GM13977 (cell line): ENCODE data around the gene CCDC107.
"Not testable (repeated sequence)": the region's sequence is repeated elsewhere in the genome, so short reads cannot be mapped to it uniquely, and the experiment has no call there.

Source experiments
- DNase-seq: peaks from one replicate; pipeline ENCODE4 v3.0.0; 2012; ENCODE audit warnings: low spot score
- in situ Hi-C: fragments of 300-500 bp; cut with MboI; formaldehyde crosslinking; loops from one replicate; pipeline ENCODE4 v1.12.0; 2022; ENCODE audit warnings: low sequenced_read_pairs, low pct_unique_long_range_greater_than_20kb, mixed read lengths, inconsistent platforms; ENCODE audit not compliant: unreplicated experiment
- TF ChIP-seq, protein P1 (sequence below): IDR thresholded peaks from 2 replicates; pipeline ENCODE4 v1.5.1; 2012; ENCODE audit warnings: mild to moderate bottlenecking, control low read depth; ENCODE audit not compliant: insufficient read depth; ENCODE audit errors: extremely low read depth, missing control alignments

Gene CCDC107, protein sequence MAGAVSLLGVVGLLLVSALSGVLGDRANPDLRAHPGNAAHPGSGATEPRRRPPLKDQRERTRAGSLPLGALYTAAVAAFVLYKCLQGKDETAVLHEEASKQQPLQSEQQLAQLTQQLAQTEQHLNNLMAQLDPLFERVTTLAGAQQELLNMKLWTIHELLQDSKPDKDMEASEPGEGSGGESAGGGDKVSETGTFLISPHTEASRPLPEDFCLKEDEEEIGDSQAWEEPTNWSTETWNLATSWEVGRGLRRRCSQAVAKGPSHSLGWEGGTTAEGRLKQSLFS

DNA sequence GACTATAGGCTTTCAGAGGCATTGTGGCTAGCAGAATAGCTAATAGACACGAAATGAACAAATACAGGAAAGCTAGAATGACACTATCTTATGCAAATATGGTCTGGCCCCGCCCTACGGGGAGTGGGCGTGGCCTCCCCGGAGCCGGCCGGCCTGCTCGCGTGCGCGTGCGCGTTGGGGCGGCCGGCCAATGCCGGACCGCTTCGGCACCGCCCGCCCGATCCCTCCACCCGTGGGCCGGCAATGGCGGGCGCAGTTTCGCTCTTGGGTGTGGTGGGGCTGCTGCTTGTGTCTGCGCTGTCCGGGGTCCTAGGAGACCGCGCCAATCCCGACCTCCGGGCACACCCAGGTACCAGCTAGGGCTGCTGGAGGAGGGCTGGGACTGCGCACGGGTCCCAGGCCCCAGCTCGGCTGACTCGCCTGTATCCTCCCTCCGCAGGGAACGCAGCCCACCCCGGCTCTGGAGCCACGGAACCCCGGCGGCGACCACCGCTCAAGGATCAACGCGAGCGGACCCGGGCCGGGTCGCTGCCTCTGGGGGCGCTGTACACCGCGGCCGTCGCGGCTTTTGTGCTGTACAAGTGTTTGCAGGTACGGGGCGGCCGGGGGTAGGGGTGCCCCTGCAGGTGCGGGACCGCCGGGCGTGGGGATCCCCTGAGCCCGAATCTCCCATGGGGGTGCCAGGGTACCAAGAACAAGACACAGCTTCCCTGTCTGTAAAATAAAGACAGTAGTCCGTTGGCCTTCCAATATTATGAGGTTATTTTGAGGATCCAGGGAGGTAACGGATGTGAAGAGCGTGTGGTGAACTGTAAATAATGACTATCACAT is at the start of gene CCDC107:
Gene CCDC107 (plus strand): TSS at position 156 of the 831 bp plus-strand sequence. CDS start 88 bp downstream, at position 244.
- DNase-seq, result peak; percentile 96
- in situ Hi-C loops, result no loop called here
- TF ChIP-seq, protein P1, sequence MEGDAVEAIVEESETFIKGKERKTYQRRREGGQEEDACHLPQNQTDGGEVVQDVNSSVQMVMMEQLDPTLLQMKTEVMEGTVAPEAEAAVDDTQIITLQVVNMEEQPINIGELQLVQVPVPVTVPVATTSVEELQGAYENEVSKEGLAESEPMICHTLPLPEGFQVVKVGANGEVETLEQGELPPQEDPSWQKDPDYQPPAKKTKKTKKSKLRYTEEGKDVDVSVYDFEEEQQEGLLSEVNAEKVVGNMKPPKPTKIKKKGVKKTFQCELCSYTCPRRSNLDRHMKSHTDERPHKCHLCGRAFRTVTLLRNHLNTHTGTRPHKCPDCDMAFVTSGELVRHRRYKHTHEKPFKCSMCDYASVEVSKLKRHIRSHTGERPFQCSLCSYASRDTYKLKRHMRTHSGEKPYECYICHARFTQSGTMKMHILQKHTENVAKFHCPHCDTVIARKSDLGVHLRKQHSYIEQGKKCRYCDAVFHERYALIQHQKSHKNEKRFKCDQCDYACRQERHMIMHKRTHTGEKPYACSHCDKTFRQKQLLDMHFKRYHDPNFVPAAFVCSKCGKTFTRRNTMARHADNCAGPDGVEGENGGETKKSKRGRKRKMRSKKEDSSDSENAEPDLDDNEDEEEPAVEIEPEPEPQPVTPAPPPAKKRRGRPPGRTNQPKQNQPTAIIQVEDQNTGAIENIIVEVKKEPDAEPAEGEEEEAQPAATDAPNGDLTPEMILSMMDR, result peak; percentile 75

DNA sequence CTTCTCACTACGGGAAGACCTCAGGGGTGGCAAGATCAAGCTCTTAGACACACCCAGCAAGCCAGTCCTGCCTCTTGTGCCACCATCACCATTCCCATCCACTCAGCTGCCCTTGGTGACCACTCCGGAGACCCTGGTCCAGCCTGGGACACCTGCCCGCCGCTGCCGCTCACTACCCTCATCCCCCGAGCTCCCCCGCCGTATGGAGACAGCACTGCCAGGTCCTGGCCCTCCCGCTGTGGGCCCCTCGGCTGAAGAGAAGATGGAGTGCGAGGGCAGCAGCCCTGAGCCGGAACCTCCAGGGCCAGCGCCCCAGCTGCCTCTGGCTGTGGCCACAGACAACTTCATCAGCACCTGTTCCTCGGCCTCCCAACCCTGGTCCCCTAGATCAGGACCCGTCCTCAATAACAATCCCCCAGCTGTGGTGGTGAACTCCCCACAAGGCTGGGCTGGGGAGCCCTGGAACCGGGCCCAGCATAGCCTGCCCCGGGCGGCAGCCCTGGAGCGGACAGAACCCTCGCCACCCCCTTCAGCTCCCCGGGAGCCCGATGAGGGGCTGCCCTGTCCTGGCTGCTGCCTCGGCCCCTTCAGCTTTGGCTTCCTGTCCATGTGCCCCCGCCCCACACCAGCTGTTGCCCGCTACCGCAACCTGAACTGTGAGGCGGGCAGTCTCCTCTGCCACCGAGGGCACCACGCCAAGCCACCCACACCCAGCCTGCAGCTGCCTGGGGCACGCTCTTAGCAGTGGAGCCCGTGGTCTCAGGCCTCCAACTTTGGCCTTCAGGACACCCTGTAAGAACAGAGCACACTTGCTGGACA is 48.9 kb upstream of the CCDC107 start:
- DNase-seq, result no peak
- in situ Hi-C loops, result no loop called here

DNA sequence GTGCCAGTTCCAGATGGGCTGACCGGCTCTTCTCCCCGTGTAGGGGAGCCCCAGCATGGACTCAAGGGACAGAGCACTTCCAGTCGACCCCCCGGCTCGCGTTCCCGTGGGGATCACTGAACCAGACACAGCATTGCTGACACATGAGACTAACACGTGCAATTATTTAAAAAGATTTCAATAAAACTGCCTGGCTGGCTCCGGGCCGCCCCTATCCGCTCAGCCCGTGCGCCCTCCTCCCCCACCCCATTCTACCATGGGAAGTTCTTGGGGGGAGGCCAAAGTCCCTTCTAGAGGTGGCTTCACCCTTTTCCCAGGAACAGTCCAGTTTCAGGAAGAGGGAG is 48.3 kb upstream of the CCDC107 start:
- DNase-seq, result no peak
- TF ChIP-seq, protein P1, result no peak
- in situ Hi-C loops, result no loop called here

More for the DNA sequence above, 48.9 kb upstream of the CCDC107 start:
- TF ChIP-seq, protein P1, result no peak

DNA sequence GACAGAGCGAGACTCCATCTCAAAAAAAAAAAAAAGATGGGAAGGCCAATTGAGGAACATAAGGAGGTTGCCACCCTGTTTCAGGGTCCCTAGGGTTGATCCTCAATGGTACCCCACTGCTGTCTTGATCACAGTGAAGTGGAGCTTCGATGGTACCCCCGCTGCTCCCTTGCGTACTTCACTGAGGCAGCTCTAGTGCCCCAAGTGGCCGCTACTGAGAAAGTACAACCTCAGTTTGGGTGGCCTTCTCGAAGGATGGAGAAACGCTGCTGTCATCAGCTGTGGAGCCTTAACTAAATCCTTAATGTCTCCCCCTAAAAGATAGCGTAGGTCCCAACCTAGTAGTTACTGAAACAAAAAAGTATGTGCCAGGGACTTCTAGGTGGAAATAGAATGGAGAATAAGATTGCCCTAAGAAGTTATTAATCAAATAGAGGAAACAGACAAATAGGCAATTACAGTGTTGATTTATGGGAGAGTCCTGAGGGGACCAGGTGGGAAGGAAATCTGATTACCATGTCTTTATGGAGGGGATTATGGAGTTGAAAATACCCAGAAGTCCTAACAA is 46.8 kb upstream of the CCDC107 start:
- TF ChIP-seq, protein P1, result peak; percentile 71
- in situ Hi-C loops, result no loop called here
- peak; percentile 74 for DNase-seq

DNA sequence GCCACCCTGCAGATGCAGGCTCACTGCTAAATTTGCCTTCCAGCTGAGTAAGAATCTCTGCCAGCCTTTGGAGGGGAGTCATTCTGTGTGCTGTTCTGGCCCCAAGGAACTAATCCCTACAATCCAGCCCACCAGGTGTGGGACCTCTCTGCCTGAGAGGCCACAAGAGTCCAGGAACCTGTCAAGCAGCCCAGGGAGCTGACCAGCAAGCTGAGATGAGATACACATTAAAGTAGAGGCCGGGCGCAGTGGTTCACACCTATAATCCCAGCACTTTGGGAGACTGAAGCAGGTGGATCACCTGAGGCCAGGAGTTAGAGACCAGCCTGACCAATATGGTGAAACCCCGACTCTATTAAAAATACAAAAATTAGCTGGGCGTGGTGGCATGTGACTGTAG is 46.0 kb upstream of the CCDC107 start:
- DNase-seq, in situ Hi-C loops: not testable (repeated sequence)

DNA sequence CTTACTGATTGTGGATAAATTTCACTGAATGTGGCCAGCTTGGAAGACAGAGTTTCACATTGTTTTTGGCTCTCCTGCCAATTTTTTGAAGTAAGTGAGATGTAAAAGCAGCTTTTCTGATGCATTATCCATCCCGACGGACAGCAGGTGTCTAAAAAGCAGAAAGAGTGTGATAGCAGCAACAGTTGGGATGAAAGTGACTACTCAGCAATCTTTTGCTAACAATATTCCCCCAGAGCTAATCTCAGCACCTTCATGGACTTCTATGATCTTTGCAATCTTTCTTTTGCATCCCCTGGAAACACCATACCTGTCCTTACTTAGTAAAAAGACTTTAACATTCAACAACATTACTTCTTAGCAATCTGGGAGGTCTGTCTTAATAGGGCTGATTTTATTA is 45.2 kb upstream of the CCDC107 start:
- in situ Hi-C loops, result no loop called here
- no peak for DNase-seq
- TF ChIP-seq, protein P1, result no peak
